HG03060 (cell line): ENCODE measurements around the gene ZNF737.
"Not testable (repeated sequence)": the region's sequence is repeated elsewhere in the genome, so short reads cannot be mapped to it uniquely, and the experiment has no call there.

ENCODE experiments used
- ATAC-seq: cut with Tn5 transposase; IDR thresholded peaks from one replicate; pipeline ENCODE4 v1.9.1; 2021; ENCODE audit warnings: low read depth, moderate number of reproducible peaks; ENCODE audit not compliant: unreplicated experiment

ZNF737 gene

GRCh38 chr19:20565321-20566018 is at the start of gene ZNF737:
Gene ZNF737 (minus strand): TSS chr19:20565781. CDS start chr19:20565640, 141 bp downstream.
- ATAC-seq = peak; percentile 86

- not testable (repeated sequence) for ATAC-seq
These were observed 49.4 kb upstream of the ZNF737 start for GRCh38 chr19:20614971-20615370.

GRCh38 chr19:20612711-20613316 is 47.2 kb upstream of the ZNF737 start:
- no peak for ATAC-seq

- ATAC-seq = no peak
These were observed 46.3 kb upstream of the ZNF737 start for GRCh38 chr19:20611866-20612265.

- no peak for ATAC-seq
These were observed 42.4 kb upstream of the ZNF737 start for GRCh38 chr19:20607943-20608342.

- no peak for ATAC-seq
These were observed 7.0 kb downstream of the ZNF737 start for GRCh38 chr19:20558571-20558970.

GRCh38 chr19:20558011-20558410 is 7.6 kb downstream of the ZNF737 start:
- ATAC-seq = no peak

GRCh38 chr19:20544667-20545333 is 20.8 kb downstream of the ZNF737 start:
- not testable (repeated sequence) for ATAC-seq

- not testable (repeated sequence) for ATAC-seq
These were observed 35.3 kb downstream of the ZNF737 start for GRCh38 chr19:20530303-20530702.

- ATAC-seq = no peak
These were observed 52.2 kb downstream of the ZNF737 start for GRCh38 chr19:20513189-20513904.

- no peak for ATAC-seq
These were observed 62.1 kb downstream of the ZNF737 start for GRCh38 chr19:20503476-20503875.
